Panc1 (cell line): ENCODE data around the gene TTLL7.

ENCODE experiments used
- CTCF ChIP-seq: fragments of 450-650 bp; IDR thresholded peaks from 2 replicates; pipeline ENCODE4 v1.5.1; 2017; ENCODE audit warnings: mild to moderate bottlenecking
- POLR2AphosphoS5 ChIP-seq: IDR thresholded peaks from 2 replicates; pipeline ENCODE4 v1.6.1; 2012; ENCODE audit warnings: mild to moderate bottlenecking, low read depth, low read length, moderate library complexity
- REST ChIP-seq, 2 experiments: IDR thresholded peaks; 2 replicates each; pipeline ENCODE4 v1.6.1; 2011 to 2012; ENCODE audit warnings: low read depth in 2 of 2, control low read depth in 1 of 2, low read length in 1 of 2, mild to moderate bottlenecking in 1 of 2, moderate library complexity in 1 of 2; ENCODE audit not compliant: insufficient read depth in 1 of 2

- no peak for TF ChIP-seq CTCF
- no peak for TF ChIP-seq POLR2AphosphoS5
- no peak for TF ChIP-seq REST (IDR thresholded peaks at IDR 0.05; ENCODE audit: insufficient read depth in 1 of 2, low read depth in 2 of 2, low read length in 1 of 2)
Measured at GRCh38 chr1:83934550-83934949, 64.4 kb downstream of the TTLL7 start.
